Subcutaneous adipose tissue (tissue), 4 donors: Measurements from ENCODE around the gene NXPH2. TPM values are rescaled to one million over a fixed set of nuclear protein-coding genes. Genes with fewer than 3 reads are reported as not detected.

Experiments
- total RNA-seq, 4 donors: library from RNA; depleted of rRNA; stranded (reverse); fragments of >200 nt; gene quantifications; one replicate each; pipeline ENCODE4 v1.1.0, GENCODE V29; 2016
- TF ChIP-seq, protein P1 (sequence below): fragments of 450-650 bp; IDR thresholded peaks from one replicate; pipeline ENCODE4 v1.5.1; 2016; ENCODE audit warnings: low read depth, mild to moderate bottlenecking, control low read depth, antibody characterized with exemption, moderate library complexity

The NXPH2 gene
- total RNA-seq, 4 donors from 2014 or later = not detected

DNA sequence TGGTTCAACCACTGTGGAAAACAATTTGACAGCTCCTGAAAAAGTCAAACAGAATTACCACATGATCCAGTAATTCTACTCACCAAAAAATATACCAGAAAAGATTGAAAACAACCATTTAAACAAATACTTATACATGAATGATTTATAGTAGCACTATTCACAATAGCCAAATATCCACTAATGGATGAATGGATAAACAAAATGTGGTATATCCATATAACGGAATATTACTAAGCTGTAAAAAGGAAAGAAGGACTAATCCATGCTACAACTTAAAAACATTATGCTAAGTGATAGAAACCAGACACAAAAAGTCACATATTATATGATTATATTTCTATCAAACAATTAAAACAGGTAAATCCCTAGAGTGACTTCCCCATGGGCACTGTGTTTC lies 147.1 kb downstream of the NXPH2 start:
- TF ChIP-seq, protein P1, sequence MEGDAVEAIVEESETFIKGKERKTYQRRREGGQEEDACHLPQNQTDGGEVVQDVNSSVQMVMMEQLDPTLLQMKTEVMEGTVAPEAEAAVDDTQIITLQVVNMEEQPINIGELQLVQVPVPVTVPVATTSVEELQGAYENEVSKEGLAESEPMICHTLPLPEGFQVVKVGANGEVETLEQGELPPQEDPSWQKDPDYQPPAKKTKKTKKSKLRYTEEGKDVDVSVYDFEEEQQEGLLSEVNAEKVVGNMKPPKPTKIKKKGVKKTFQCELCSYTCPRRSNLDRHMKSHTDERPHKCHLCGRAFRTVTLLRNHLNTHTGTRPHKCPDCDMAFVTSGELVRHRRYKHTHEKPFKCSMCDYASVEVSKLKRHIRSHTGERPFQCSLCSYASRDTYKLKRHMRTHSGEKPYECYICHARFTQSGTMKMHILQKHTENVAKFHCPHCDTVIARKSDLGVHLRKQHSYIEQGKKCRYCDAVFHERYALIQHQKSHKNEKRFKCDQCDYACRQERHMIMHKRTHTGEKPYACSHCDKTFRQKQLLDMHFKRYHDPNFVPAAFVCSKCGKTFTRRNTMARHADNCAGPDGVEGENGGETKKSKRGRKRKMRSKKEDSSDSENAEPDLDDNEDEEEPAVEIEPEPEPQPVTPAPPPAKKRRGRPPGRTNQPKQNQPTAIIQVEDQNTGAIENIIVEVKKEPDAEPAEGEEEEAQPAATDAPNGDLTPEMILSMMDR = no peak

DNA sequence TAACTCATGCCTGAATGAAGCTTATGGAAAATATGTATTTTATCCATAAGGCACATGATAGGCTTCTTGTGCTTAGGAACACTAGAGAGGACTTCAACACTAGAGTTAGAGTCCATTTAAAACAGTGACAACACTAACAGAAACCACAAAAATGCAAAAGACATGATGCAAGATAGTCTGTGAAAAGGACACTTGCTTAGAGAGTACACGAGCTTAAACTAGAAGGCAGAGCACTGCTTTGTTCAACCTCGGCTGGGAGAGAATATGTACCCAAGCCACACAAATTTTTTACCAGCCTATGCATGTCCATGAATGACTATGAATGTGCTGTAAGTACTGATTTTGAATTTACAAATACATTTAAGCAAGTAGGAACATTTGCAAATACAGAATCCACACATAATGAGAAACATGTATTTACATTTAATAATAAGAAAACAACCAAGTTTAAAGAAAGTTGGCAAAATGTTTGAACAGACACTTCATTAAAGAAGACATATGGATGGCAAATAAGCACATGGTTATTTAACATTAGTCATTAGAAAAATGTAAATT lies 148.0 kb downstream of the NXPH2 start:
- TF ChIP-seq, protein P1 = no peak

DNA sequence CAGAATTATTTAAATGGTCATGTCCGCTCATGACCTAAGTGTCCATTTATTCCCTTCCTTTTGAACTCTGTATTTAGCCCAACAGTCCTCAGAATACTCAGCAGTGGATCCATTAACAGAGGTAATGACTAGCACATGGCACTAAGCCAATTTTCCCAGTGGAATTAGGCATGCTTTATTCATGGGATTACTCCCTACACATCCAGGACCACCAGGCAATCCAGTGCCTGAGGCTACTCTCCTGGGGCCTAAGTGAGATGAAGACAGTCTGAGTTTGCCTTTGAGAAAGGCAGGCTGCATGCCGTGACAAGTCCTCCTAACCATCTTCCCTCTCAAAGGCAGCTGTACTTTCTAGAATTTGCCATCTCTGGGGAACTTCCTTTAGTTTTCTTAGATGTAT lies 150.0 kb downstream of the NXPH2 start:
- TF ChIP-seq, protein P1 = no peak

DNA sequence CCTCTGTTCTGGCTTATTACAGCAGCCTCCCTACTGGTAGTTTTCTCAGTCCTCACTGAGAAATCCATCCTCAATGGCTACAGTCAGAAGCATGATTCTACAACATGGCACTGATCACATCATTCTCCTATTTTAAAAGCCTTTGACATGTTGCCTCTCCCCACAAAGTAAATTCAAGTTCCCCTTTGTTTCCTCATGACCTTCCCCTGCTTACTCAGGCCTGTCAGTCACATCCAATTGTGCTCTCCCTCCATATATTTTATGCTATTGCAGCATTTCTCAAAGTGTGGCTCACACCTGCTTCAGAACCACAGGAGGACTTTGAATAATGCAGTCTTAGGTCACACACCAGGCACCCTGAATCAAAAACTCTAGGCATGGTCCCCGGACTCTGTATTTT lies 154.0 kb downstream of the NXPH2 start:
- TF ChIP-seq, protein P1 = no peak

DNA sequence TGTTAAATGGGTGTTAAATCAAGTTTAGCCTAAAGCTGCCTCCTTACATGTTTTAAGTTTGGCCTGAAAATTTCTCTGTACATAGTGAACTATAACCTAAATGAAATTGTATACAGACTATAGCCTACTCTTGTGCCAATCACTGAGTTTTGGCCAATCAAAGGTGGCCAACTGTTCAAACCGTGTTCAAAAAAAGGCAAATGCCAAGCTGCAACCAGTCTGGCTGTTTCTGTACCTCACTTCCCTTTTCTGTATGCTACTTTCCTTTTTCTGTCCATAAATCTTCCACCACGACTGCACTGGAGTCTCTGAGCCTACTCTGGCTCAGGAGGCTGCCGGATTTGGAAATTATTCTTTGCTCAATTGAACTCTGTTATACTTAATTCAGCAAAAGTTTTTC lies 157.6 kb downstream of the NXPH2 start:
- TF ChIP-seq, protein P1 = no peak

DNA sequence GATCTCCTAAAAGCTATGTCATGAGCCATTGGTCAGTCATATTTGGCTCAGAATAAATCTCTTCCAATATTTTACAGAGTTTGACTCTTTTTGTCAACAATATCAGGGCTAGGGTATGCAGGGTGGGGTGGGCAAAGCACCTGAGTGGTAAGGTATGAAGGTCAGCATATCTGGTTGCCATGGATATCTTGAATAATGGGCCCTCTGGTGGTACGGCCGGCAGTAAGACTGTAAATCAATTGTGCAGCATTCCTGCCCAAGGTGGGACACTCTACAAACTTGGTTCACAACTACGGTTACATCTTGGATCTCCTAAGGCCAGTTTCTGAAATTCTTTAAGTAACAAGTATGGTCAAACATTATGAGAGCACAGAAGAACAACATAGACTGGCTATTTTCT lies 159.1 kb downstream of the NXPH2 start:
- TF ChIP-seq, protein P1 = no peak

DNA sequence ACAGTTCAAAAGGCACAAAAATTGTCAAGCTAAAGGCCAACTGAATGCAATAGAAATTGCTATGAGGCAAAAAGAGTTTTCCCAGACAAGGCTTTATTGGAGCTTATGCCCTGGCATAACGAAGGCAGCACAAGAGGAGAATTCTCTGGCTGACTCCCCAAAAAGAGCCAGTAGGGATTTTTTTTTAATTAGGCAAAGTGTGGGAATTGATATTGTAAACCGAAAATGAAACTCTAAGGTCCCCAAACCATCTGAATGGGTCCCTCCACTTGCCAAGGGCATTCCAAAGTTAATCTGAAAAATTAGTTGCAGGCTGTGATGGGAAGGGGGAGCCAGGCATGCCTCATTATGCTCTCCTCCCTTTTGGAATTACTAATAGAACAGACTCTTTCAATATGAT lies 159.8 kb downstream of the NXPH2 start:
- TF ChIP-seq, protein P1 = no peak
